PC-3 (cell line): ENCODE measurements around the gene NSMF. TPM values are rescaled to one million over a fixed set of nuclear protein-coding genes. Genes with fewer than 3 reads are reported as not detected.

Experiments used
- ATAC-seq: fragments of 200-7000 bp; cut with Tn5 transposase; 2 replicates; pipeline ENCODE4 v1.9.1; 2020; ENCODE audit warnings: mild to moderate bottlenecking, moderate library complexity
- BruUV-seq: library from RNA; stranded (reverse); fragments of 400-500 nt; replicated peaks from 2 replicates; lab custom pipeline; 2021; lab: Mats Ljungman, UMichigan
- CTCF ChIA-PET: fragments of 300-600 bp; sonication (Branson Sonifier 250); formaldehyde crosslinking; loops from one replicate; lab custom pipeline; 2022; ENCODE audit warnings: antibody characterized with exemption; lab: Charles Lee
- POLR2A ChIA-PET: fragments of 300-600 bp; sonication (Branson Sonifier 250); formaldehyde crosslinking; loops from one replicate; lab custom pipeline; 2022; ENCODE audit warnings: antibody characterized with exemption; ENCODE audit not compliant: unreplicated experiment; lab: Charles Lee
- DNase-seq: peaks from one replicate; pipeline ENCODE4 v3.0.0-alpha.2; 2015
- H2AFZ ChIP-seq: fragments of 300-600 bp; sonication (generic); 2 replicates; pipeline ENCODE4 v1.6.0; 2016; ENCODE audit warnings: antibody characterized with exemption, low read length
- H3F3A ChIP-seq: fragments of 300-600 bp; sonication (generic); one replicate; pipeline ENCODE4 v1.6.0; 2017; ENCODE audit warnings: antibody characterized with exemption, low read length, control low read depth, mild to moderate bottlenecking; ENCODE audit not compliant: unreplicated experiment
- H3K27ac ChIP-seq: fragments of 300-600 bp; sonication (generic); 2 replicates; pipeline ENCODE4 v1.5.1; 2016; ENCODE audit warnings: mild to moderate bottlenecking, low read length
- H3K27me3 ChIP-seq: fragments of 300-600 bp; sonication (generic); 2 replicates; pipeline ENCODE4 v1.6.1; 2016; ENCODE audit warnings: low read length, mixed read lengths
- H3K36me3 ChIP-seq: fragments of 300-600 bp; sonication (generic); 2 replicates; pipeline ENCODE4 v1.6.1; 2016; ENCODE audit warnings: low read depth, mixed run types, low read length, mixed read lengths
- H3K4me1 ChIP-seq: fragments of 300-600 bp; sonication (generic); 2 replicates; pipeline ENCODE4 v1.5.1; 2016; ENCODE audit warnings: low read length; ENCODE audit not compliant: insufficient read depth
- H3K4me2 ChIP-seq: fragments of 300-600 bp; sonication (generic); 2 replicates; pipeline ENCODE4 v1.6.0; 2016; ENCODE audit warnings: low read length
- H3K4me3 ChIP-seq: fragments of 300-600 bp; sonication (generic); 2 replicates; pipeline ENCODE4 v1.5.1; 2016; ENCODE audit warnings: mild to moderate bottlenecking, low read length, mixed read lengths
- H3K79me2 ChIP-seq: fragments of 300-600 bp; sonication (generic); 2 replicates; pipeline ENCODE4 v1.6.1; 2017; ENCODE audit warnings: low read length, mixed read lengths
- H3K9ac ChIP-seq: fragments of 300-600 bp; sonication (generic); 2 replicates; pipeline ENCODE4 v1.6.0; 2016; ENCODE audit warnings: mild to moderate bottlenecking, low read length
- H3K9me2 ChIP-seq: fragments of 300-600 bp; sonication (generic); replicated peaks from 2 replicates; pipeline ENCODE4 v1.6.1; 2016; ENCODE audit warnings: mixed run types, low read length, mixed read lengths
- H3K9me3 ChIP-seq: fragments of 300-600 bp; sonication (generic); 2 replicates; pipeline ENCODE4 v1.6.1; 2016; ENCODE audit warnings: low read length, mixed read lengths
- H4K20me1 ChIP-seq: fragments of 300-600 bp; sonication (generic); 2 replicates; pipeline ENCODE4 v1.6.1; 2016; ENCODE audit warnings: low read length, mixed read lengths
- CTCF ChIP-seq: fragments of 300-600 bp; sonication (generic); conservative IDR thresholded peaks from 2 replicates; pipeline ENCODE4 v1.5.1; 2017; ENCODE audit warnings: antibody characterized with exemption, low read depth, mild to moderate bottlenecking, low read length
- EZH2 ChIP-seq: fragments of 300-600 bp; sonication (generic); IDR thresholded peaks from one replicate; pipeline ENCODE4 v1.6.1; 2017; ENCODE audit warnings: antibody characterized with exemption, mild to moderate bottlenecking, low read length; ENCODE audit not compliant: unreplicated experiment
- EZH2phosphoT487 ChIP-seq: fragments of 300-600 bp; sonication (generic); IDR thresholded peaks from 2 replicates; pipeline ENCODE4 v1.6.1; 2018; ENCODE audit warnings: mild to moderate bottlenecking, antibody characterized with exemption, low read length, borderline replicate concordance
- intact Hi-C: fragments of 100-400 bp; cut with micrococcal nuclease; formaldehyde crosslinking; loops from 2 replicates; pipeline ENCODE4 v1.9.0; 2023
- total RNA-seq: library from RNA; depleted of rRNA; stranded (reverse); fragments of >200 nt; gene quantifications from 2 replicates; pipeline ENCODE4 v1.2.3, GENCODE V29; 2014

Gene NSMF
- total RNA-seq, 1 experiment from 2014 or later, result 30.8 TPM

GRCh38 chr9:137456864-137457405 is 2.2 kb downstream of the NSMF start:
- POLR2A ChIA-PET, result no interaction called here
- BruUV-seq, result no TSS peak
- H3K4me2 ChIP-seq, result no peak overlapping the region

GRCh38 chr9:137456061-137456863 is 2.9 kb downstream of the NSMF start:
- Histone ChIP-seq H3K27me3 (no peaks in the 10 kb centered on the region), H3K9ac (no peak overlapping the region), H3K27ac (no peak overlapping the region), H3F3A (no peaks in the 10 kb centered on the region), H4K20me1 (no peaks in the 10 kb centered on the region), H3K9me3 (no peaks in the 10 kb centered on the region), H3K79me2 (peaks cover 13% of the 10 kb centered on the region; the same call in 1 of the 2 replicates), H3K4me2 (no peak overlapping the region), H3K4me1 (peaks cover 4% of the 10 kb centered on the region; the same call in 1 of the 2 replicates), H3K36me3 (no peaks in the 10 kb centered on the region), H2AFZ (no peak overlapping the region), H3K9me2 (no peaks in the 10 kb centered on the region), H3K4me3 (no peak overlapping the region)
- POLR2A ChIA-PET, result no interaction called here
- BruUV-seq, result no TSS peak
- TF ChIP-seq EZH2phosphoT487 (no peak), EZH2 (no peak), CTCF (no peak)
- CTCF ChIA-PET, result no interaction called here
- intact Hi-C loops, result no loop called here
- DNase-seq, result no peak
- ATAC-seq, result no peak

More at GRCh38 chr9:137456864-137457405, 2.2 kb downstream of the NSMF start:
- Histone ChIP-seq H4K20me1 (no peaks in the 10 kb centered on the region), H3K4me1 (peaks cover 4% of the 10 kb centered on the region; the same call in 1 of the 2 replicates), H3K9me2 (no peaks in the 10 kb centered on the region), H3K27ac (no peak overlapping the region), H3K36me3 (no peaks in the 10 kb centered on the region), H2AFZ (no peak overlapping the region), H3K27me3 (no peaks in the 10 kb centered on the region), H3K4me3 (no peak overlapping the region), H3K79me2 (peaks cover 13% of the 10 kb centered on the region; the same call in 1 of the 2 replicates), H3F3A (no peaks in the 10 kb centered on the region), H3K9me3 (no peaks in the 10 kb centered on the region), H3K9ac (no peak overlapping the region)
- CTCF ChIA-PET, result no interaction called here
- TF ChIP-seq EZH2phosphoT487 (no peak), EZH2 (no peak), CTCF (no peak)
- ATAC-seq, result no peak
- DNase-seq, result no peak
- intact Hi-C loops, result no loop called here
